ENCODE measurements around the gene ZDHHC5. TPM values are rescaled to one million over a fixed set of nuclear protein-coding genes. Genes with fewer than 3 reads are reported as not detected.

ZDHHC5 gene
- total RNA-seq, 1 experiment from 2014 or later, result 64.1 TPM

GRCh38 chr11:57653163-57653562 lies 14.8 kb upstream of the ZDHHC5 start:
- CTCF ChIA-PET, result no interaction called here
- TF ChIP-seq POLR2AphosphoS5 (IDR thresholded peaks at IDR 0.05; ENCODE audit: low read depth, low read length) (no peak), RAD21 (IDR thresholded peaks at IDR 0.05; ENCODE audit: low read depth) (no peak)
- Histone ChIP-seq H4K20me1 (ENCODE audit: insufficient read depth) (no peaks in the 10 kb centered on the region), H3K9me2 (ENCODE audit: insufficient read depth) (no peaks in the 10 kb centered on the region), H3K4me1 (ENCODE audit: control insufficient read depth in 1 of 2, insufficient read depth in 2 of 2, low read length in 2 of 2) (peaks cover 6 to 20% of the 10 kb centered on the region in 2 experiments; a peak in 3 of 4 replicates), H2AFZ (ENCODE audit: low read depth, low read length, poor library complexity, severe bottlenecking) (no peak overlapping the region), H3K27ac (ENCODE audit: low read depth, low read length) (no peak overlapping the region), H3K79me2 (ENCODE audit: insufficient read depth, low read length) (peaks cover 6% of the 10 kb centered on the region), H3K27me3 (ENCODE audit: insufficient read depth, low read length) (peaks cover 9% of the 10 kb centered on the region; the same call in 1 of the 2 replicates), H3K4me2 (ENCODE audit: low read length) (no peak overlapping the region), H3K9me3 (ENCODE audit: control insufficient read depth in 1 of 2, insufficient read depth in 1 of 2, low read depth in 1 of 2, low read length in 2 of 2) (no peaks in the 10 kb centered on the region), H3K36me3 (ENCODE audit: control insufficient read depth in 1 of 2, insufficient read depth in 2 of 2, low read length in 2 of 2) (no peaks in the 10 kb centered on the region), H3K9ac (ENCODE audit: low read length) (no peak overlapping the region), H3K4me3 (replicated peaks in 1 of 2; ENCODE audit: low read depth in 1 of 2, low read length in 2 of 2) (no peak overlapping the region)
- POLR2A ChIA-PET, result no interaction called here
- BruUV-seq (replicated peaks), result no TSS peak
- intact Hi-C loops (cut with micrococcal nuclease), result no loop called here
- RAD21 ChIA-PET (ENCODE audit: low non-redundant PET in 1 of 2, low total read pairs in 2 of 2, uncharacterized antibody in 2 of 2, unreplicated experiment in 2 of 2), result no interaction called here
- no peak for ATAC-seq
- DNase-seq (ENCODE audit: low read depth, low spot score), result no peak

- H3K9me3 ChIP-seq (ENCODE audit: control insufficient read depth in 1 of 2, insufficient read depth in 1 of 2, low read depth in 1 of 2, low read length in 2 of 2), result no peaks in the 10 kb centered on the region
- H3K4me1 ChIP-seq (ENCODE audit: control insufficient read depth in 1 of 2, insufficient read depth in 2 of 2, low read length in 2 of 2), result peaks cover 7 to 11% of the 10 kb centered on the region in 2 experiments; a peak in 3 of 4 replicates
- H2AFZ ChIP-seq (ENCODE audit: low read depth, low read length, poor library complexity, severe bottlenecking), result peak overlapping the region; percentile 66
- peaks cover 31% of the 10 kb centered on the region for H3K79me2 ChIP-seq (ENCODE audit: insufficient read depth, low read length)
- no peaks in the 10 kb centered on the region for H4K20me1 ChIP-seq (ENCODE audit: insufficient read depth)
- peak overlapping the region; percentile 56 for H3K9ac ChIP-seq (ENCODE audit: low read length)
- peak overlapping the region; percentile 83 to 97 for H3K4me3 ChIP-seq (replicated peaks in 1 of 2; ENCODE audit: low read depth in 1 of 2, low read length in 2 of 2)
- intact Hi-C loops (cut with micrococcal nuclease), result loop anchor here (1.0 kb wide), 1 partner anchor 10 kb away; no protein-coding TSS in a partner anchor
- peaks cover 11 to 18% of the 10 kb centered on the region in 2 experiments; a peak in 3 of 4 replicates for H3K36me3 ChIP-seq (ENCODE audit: control insufficient read depth in 1 of 2, insufficient read depth in 2 of 2, low read length in 2 of 2)
- H3K27ac ChIP-seq (ENCODE audit: low read depth, low read length), result peak overlapping the region; percentile 35; the same call in 1 of the 2 replicates
- BruUV-seq (replicated peaks), result TSS peak; percentile 97
- ATAC-seq (no peak), DNase-seq (ENCODE audit: low read depth, low spot score) (no peak)
- ChIA-PET POLR2A (no interaction called here), RAD21 (ENCODE audit: low non-redundant PET in 1 of 2, low total read pairs in 2 of 2, uncharacterized antibody in 2 of 2, unreplicated experiment in 2 of 2) (no interaction called here), CTCF (interaction anchor here (1.0 to 2.7 kb wide), 2 partner anchors 13 to 163 kb away, joined by 3 to 11 read pairs; no protein-coding TSS in a partner anchor)
- no peaks in the 10 kb centered on the region for H3K27me3 ChIP-seq (ENCODE audit: insufficient read depth, low read length)
- no peaks in the 10 kb centered on the region for H3K9me2 ChIP-seq (ENCODE audit: insufficient read depth)
- peak overlapping the region; percentile 96 for H3K4me2 ChIP-seq (ENCODE audit: low read length)
- TF ChIP-seq MAX (IDR thresholded peaks at IDR 0.05), result no peak
- TF ChIP-seq YY1 (IDR thresholded peaks at IDR 0.05; ENCODE audit: extremely low read depth, insufficient replicate concordance, low read depth, low read length), result no peak
- TF ChIP-seq EGR1 (IDR thresholded peaks at IDR 0.05; ENCODE audit: low read depth), result no peak
- no peak for TF ChIP-seq REST (IDR thresholded peaks at IDR 0.05; ENCODE audit: low read depth)
- TF ChIP-seq TCF7L2 (IDR thresholded peaks at IDR 0.05; ENCODE audit: borderline replicate concordance, extremely low read depth, insufficient read depth, insufficient read length), result no peak
- no peak for TF ChIP-seq EZH2phosphoT487 (IDR thresholded peaks at IDR 0.05; ENCODE audit: borderline replicate concordance)
- no peak for TF ChIP-seq RAD21 (IDR thresholded peaks at IDR 0.05; ENCODE audit: low read depth)
- TF ChIP-seq POLR2AphosphoS5 (IDR thresholded peaks at IDR 0.05; ENCODE audit: low read depth, low read length), result no peak
- no peak for TF ChIP-seq CTCF (IDR thresholded peaks at IDR 0.05 in 2 of 3, conservative IDR thresholded peaks at IDR 0.05 in 1 of 3; ENCODE audit: borderline replicate concordance in 1 of 3, insufficient read depth in 1 of 3, low read depth in 2 of 3, low read length in 2 of 3)
- TF ChIP-seq ZFX (IDR thresholded peaks at IDR 0.05), result no peak
- no peak for TF ChIP-seq ELF1 (IDR thresholded peaks at IDR 0.05; ENCODE audit: borderline replicate concordance, low read depth)
Measured at GRCh38 chr11:57656885-57657193, 11.1 kb upstream of the ZDHHC5 start.

All from HCT116 (cell line).